HCT116 (cell line): ENCODE results near the gene ARL2. TPM values are rescaled to one million over a fixed set of nuclear protein-coding genes. Genes with fewer than 3 reads are reported as not detected.

ENCODE experiments used
- ATAC-seq: fragments of 200-7000 bp; cut with Tn5 transposase; 2 replicates; pipeline ENCODE4 v1.9.1; 2020; ENCODE audit warnings: mild to moderate bottlenecking, moderate library complexity
- BruUV-seq: library from RNA; stranded (reverse); fragments of 400-500 nt; replicated peaks from 2 replicates; lab custom pipeline; 2021; lab: Mats Ljungman, UMichigan
- CTCF ChIA-PET: fragments of 300-600 bp; sonication (Branson Sonifier 250); formaldehyde crosslinking; loops from one replicate; lab custom pipeline; 2021; ENCODE audit warnings: antibody characterized with exemption; lab: Charles Lee
- POLR2A ChIA-PET: fragments of 300-600, 350-600 bp; sonication (Branson Sonifier 250); formaldehyde crosslinking; loops from one replicate; lab custom pipeline; 2021; ENCODE audit warnings: antibody characterized with exemption; lab: Charles Lee
- RAD21 ChIA-PET, 2 experiments: fragments of 300-600 bp; sonication (Branson Sonifier 250); formaldehyde crosslinking; loops; one replicate each; lab custom pipeline; 2023; ENCODE audit warnings: low total read pairs in 2 of 2; ENCODE audit not compliant: uncharacterized antibody in 2 of 2, unreplicated experiment in 2 of 2, low non-redundant PET in 1 of 2; lab: Charles Lee
- DNase-seq: peaks from one replicate; pipeline ENCODE4 v3.0.0-alpha.2; 2010; ENCODE audit warnings: low read depth, low spot score
- H2AFZ ChIP-seq: fragments of 200-600 bp; shearing (Covaris generic), sonication (generic); 2 replicates; pipeline ENCODE4 v1.6.1; 2017; ENCODE audit warnings: low read depth, mixed run types, mixed read lengths, antibody characterized with exemption, low read length; ENCODE audit not compliant: poor library complexity, severe bottlenecking
- H3K27ac ChIP-seq: 2 replicates; pipeline ENCODE4 v1.5.1; 2012; ENCODE audit warnings: low read depth, low read length
- H3K27me3 ChIP-seq: fragments of 200-600 bp; sonication (generic); 2 replicates; pipeline ENCODE4 v1.6.1; 2016; ENCODE audit warnings: mixed run types, low read length, mixed read lengths; ENCODE audit not compliant: insufficient read depth
- H3K36me3 ChIP-seq, 2 experiments: fragments of 200-500 bp in 1 of 2; fragments of 200-600 bp in 1 of 2; sonication (Bioruptor generic) in 1 of 2; sonication (generic) in 1 of 2; 2 replicates each; pipeline versions ENCODE4 v1.5.1 to v1.6.1; 2014 to 2016; ENCODE audit warnings: low read length in 2 of 2, inconsistent platforms in 1 of 2, mixed read lengths in 1 of 2, mixed run types in 1 of 2; ENCODE audit not compliant: insufficient read depth in 2 of 2, control insufficient read depth in 1 of 2
- H3K4me1 ChIP-seq, 2 experiments: fragments of 200-600 bp in 1 of 2; sonication (generic) in 1 of 2; 2 replicates each; pipeline versions ENCODE4 v1.5.1 to v1.6.1; 2012 to 2017; ENCODE audit warnings: low read length in 2 of 2, inconsistent platforms in 1 of 2, mild to moderate bottlenecking in 1 of 2, mixed read lengths in 1 of 2, mixed run types in 1 of 2, moderate library complexity in 1 of 2; ENCODE audit not compliant: insufficient read depth in 2 of 2, control insufficient read depth in 1 of 2
- H3K4me2 ChIP-seq: fragments of 200-600 bp; sonication (generic); 2 replicates; pipeline ENCODE4 v1.6.1; 2017; ENCODE audit warnings: mixed run types, low read length, mixed read lengths
- H3K4me3 ChIP-seq, 2 experiments: fragments of 200-600 bp in 1 of 2; sonication (generic) in 1 of 2; replicated peaks in 1 of 2; 2 replicates each; pipeline ENCODE4 v1.5.1; 2011 to 2016; ENCODE audit warnings: low read length in 2 of 2, control low read depth in 1 of 2, low read depth in 1 of 2, mild to moderate bottlenecking in 1 of 2, mixed read lengths in 1 of 2, mixed run types in 1 of 2
- H3K79me2 ChIP-seq: fragments of 200-600 bp; sonication (generic); 2 replicates; pipeline ENCODE4 v1.6.1; 2017; ENCODE audit warnings: mild to moderate bottlenecking, mixed run types, low read length, moderate library complexity, mixed read lengths; ENCODE audit not compliant: insufficient read depth
- H3K9ac ChIP-seq: fragments of 200-600 bp; sonication (generic); 2 replicates; pipeline ENCODE4 v1.6.1; 2016; ENCODE audit warnings: low read length, mixed read lengths
- H3K9me2 ChIP-seq: fragments of 200-600 bp; sonication (generic), shearing (Covaris generic); 2 replicates; pipeline ENCODE4 v1.6.1; 2017; ENCODE audit warnings: mixed run types, mild to moderate bottlenecking, moderate library complexity; ENCODE audit not compliant: insufficient read depth
- H3K9me3 ChIP-seq, 2 experiments: fragments of 200-500 bp in 1 of 2; fragments of 200-600 bp in 1 of 2; sonication (Bioruptor generic) in 1 of 2; sonication (generic) in 1 of 2; 2 replicates each; pipeline ENCODE4 v1.6.1; 2014 to 2017; ENCODE audit warnings: low read length in 2 of 2, mixed read lengths in 2 of 2, inconsistent platforms in 1 of 2, low read depth in 1 of 2, mild to moderate bottlenecking in 1 of 2, mixed run types in 1 of 2, moderate library complexity in 1 of 2; ENCODE audit not compliant: control insufficient read depth in 1 of 2, insufficient read depth in 1 of 2
- H4K20me1 ChIP-seq: fragments of 200-600 bp; sonication (generic), shearing (Covaris generic); 2 replicates; pipeline ENCODE4 v1.6.1; 2017; ENCODE audit warnings: mixed run types, mild to moderate bottlenecking, moderate library complexity; ENCODE audit not compliant: insufficient read depth
- POLR2A ChIP-seq: IDR thresholded peaks from 2 replicates; pipeline ENCODE4 v1.7.0; 2011; ENCODE audit warnings: borderline replicate concordance; ENCODE audit not compliant: insufficient read depth, insufficient read length; ENCODE audit errors: extremely low read depth
- REST ChIP-seq: IDR thresholded peaks from 2 replicates; pipeline ENCODE4 v1.6.1; 2012; ENCODE audit warnings: low read depth
- intact Hi-C: fragments of 100-400 bp; cut with micrococcal nuclease; formaldehyde crosslinking; loops from 2 replicates; pipeline ENCODE4 v1.10.0; 2022
- total RNA-seq: library from RNA; stranded (reverse); gene quantifications from one replicate; pipeline ENCODE4 v1.2.1, GENCODE V29; 2021; ENCODE audit not compliant: unreplicated experiment

Gene ARL2
- total RNA-seq, 1 experiment from 2014 or later = 68.7 TPM

GRCh38 chr11:65040520-65040846 lies 26.5 kb downstream of the ARL2 start:
- ChIA-PET POLR2A (interaction anchor here (0.9 to 1.7 kb wide), 3 partner anchors 10 to 71 kb away, joined by 4 to 5 read pairs (median 5); partner anchors contain the start of gene TM7SF2), CTCF (interaction anchor here (1.6 kb wide), 1 partner anchor 27 kb away, joined by 9 read pairs; the partner anchor contains the start of gene ARL2)
- intact Hi-C loops = loop anchor here (5.0 kb wide), 1 partner anchor 42 kb away; the partner anchor contains the start of genes CDCA5 and ZFPL1

More at GRCh38 chr11:65040520-65040846, 26.5 kb downstream of the ARL2 start:
- Histone ChIP-seq H3K4me1 (peaks cover 32 to 38% of the 10 kb centered on the region in 2 experiments), H3K27ac (peak overlapping the region; percentile 97), H3K4me3 (peak overlapping the region; percentile 83 to 92), H3K79me2 (peaks cover 25% of the 10 kb centered on the region), H3K9ac (peak overlapping the region; percentile 91), H2AFZ (no peak overlapping the region), H3K36me3 (peaks cover 2 to 8% of the 10 kb centered on the region in 2 experiments; a peak in 2 of 4 replicates), H3K4me2 (peak overlapping the region; percentile 92), H3K27me3 (no peaks in the 10 kb centered on the region), H4K20me1 (no peaks in the 10 kb centered on the region), H3K9me3 (no peaks in the 10 kb centered on the region), H3K9me2 (no peaks in the 10 kb centered on the region)
- DNase-seq (no peak), ATAC-seq (no peak)
- RAD21 ChIA-PET = no interaction called here
- no TSS peak for BruUV-seq
- TF ChIP-seq POLR2A = peak; percentile 27
- no peak for TF ChIP-seq REST
